ENCODE results near the gene SLC35F3.

SLC35F3 gene

GRCh38 chr1:233905416-233906051, 1.1 kb downstream of the SLC35F3 start:
- no peak overlapping the region for H3K27ac Mint-ChIP-seq
- peaks cover 10% of the 10 kb centered on the region for H3K4me1 Mint-ChIP-seq
- no peaks in the 10 kb centered on the region for H3K36me3 Mint-ChIP-seq (ENCODE audit: low read depth)
- peaks cover 3% of the 10 kb centered on the region for H3K9me3 Mint-ChIP-seq
- peaks cover 88% of the 10 kb centered on the region for H3K27me3 Mint-ChIP-seq (ENCODE audit: low read depth)
- H3K4me3 Mint-ChIP-seq = peak overlapping the region; percentile 76 to 85 (median 78)
- TF ChIP-seq, protein P1, sequence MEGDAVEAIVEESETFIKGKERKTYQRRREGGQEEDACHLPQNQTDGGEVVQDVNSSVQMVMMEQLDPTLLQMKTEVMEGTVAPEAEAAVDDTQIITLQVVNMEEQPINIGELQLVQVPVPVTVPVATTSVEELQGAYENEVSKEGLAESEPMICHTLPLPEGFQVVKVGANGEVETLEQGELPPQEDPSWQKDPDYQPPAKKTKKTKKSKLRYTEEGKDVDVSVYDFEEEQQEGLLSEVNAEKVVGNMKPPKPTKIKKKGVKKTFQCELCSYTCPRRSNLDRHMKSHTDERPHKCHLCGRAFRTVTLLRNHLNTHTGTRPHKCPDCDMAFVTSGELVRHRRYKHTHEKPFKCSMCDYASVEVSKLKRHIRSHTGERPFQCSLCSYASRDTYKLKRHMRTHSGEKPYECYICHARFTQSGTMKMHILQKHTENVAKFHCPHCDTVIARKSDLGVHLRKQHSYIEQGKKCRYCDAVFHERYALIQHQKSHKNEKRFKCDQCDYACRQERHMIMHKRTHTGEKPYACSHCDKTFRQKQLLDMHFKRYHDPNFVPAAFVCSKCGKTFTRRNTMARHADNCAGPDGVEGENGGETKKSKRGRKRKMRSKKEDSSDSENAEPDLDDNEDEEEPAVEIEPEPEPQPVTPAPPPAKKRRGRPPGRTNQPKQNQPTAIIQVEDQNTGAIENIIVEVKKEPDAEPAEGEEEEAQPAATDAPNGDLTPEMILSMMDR (IDR thresholded peaks at IDR 0.05; ENCODE audit: unreplicated experiment in 3 of 3) = no peak

DNA sequence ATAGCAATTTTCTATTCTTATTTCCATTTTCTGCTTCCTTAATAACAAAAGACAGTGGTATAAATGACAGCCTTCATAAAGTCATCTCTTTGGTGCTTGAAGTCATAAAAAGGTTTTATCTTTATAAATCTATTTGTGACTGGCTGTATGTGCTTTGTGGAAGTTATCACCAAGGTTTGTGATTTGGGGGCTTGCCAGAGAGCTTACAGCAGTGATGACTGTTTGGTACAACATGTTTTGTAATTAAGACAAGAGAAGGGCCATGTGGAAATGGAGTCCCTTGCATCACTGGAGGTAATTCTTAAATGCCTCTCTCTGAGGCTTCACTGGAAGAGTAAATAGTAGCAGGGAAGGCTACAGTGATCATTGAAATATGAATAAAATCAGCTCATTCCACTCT, 2.7 kb downstream of the SLC35F3 start:
- Mint-ChIP-seq H3K36me3 (ENCODE audit: low read depth) (no peaks in the 10 kb centered on the region), H3K4me1 (peaks cover 10% of the 10 kb centered on the region), H3K27me3 (ENCODE audit: low read depth) (peaks cover 86% of the 10 kb centered on the region), H3K9me3 (peaks cover 3% of the 10 kb centered on the region), H3K4me3 (no peak overlapping the region), H3K27ac (no peak overlapping the region)
- TF ChIP-seq, protein P1 (IDR thresholded peaks at IDR 0.05; ENCODE audit: unreplicated experiment in 3 of 3) = no peak

GRCh38 chr1:233908092-233908491, 3.6 kb downstream of the SLC35F3 start:
- no peaks in the 10 kb centered on the region for H3K36me3 Mint-ChIP-seq (ENCODE audit: low read depth)
- no peak overlapping the region for H3K4me3 Mint-ChIP-seq
- no peaks in the 10 kb centered on the region for H3K9me3 Mint-ChIP-seq

DNA sequence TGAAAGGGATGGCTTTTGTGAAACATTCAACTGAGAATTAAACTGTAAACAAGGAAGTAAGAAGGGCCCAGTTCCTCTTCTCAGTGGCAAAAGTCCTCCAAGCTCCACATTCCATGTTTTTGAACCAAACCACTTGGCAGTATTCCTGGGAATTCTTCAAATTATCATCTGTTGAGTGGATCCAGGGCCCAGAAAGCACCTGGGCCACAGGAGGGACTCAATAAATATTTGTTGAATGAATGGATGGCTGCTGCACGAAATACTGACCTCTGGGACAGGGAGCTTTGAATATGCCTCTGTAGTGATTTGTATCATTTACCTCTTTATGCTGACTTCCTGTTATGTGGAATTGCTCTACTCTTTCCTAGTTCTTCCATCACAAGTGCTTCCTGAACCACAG, 4.7 kb downstream of the SLC35F3 start:
- Mint-ChIP-seq H3K27ac (no peak overlapping the region), H3K4me1 (peaks cover 7% of the 10 kb centered on the region), H3K9me3 (no peaks in the 10 kb centered on the region), H3K4me3 (no peak overlapping the region), H3K27me3 (ENCODE audit: low read depth) (peaks cover 73% of the 10 kb centered on the region), H3K36me3 (ENCODE audit: low read depth) (no peaks in the 10 kb centered on the region)
- TF ChIP-seq, protein P1 (IDR thresholded peaks at IDR 0.05; ENCODE audit: unreplicated experiment in 3 of 3) = no peak

More at GRCh38 chr1:233908092-233908491, 3.6 kb downstream of the SLC35F3 start:
- H3K27me3 Mint-ChIP-seq (ENCODE audit: low read depth) = peaks cover 84% of the 10 kb centered on the region
- TF ChIP-seq, protein P1 (IDR thresholded peaks at IDR 0.05; ENCODE audit: unreplicated experiment in 3 of 3) = no peak
- no peak overlapping the region for H3K27ac Mint-ChIP-seq
- H3K4me1 Mint-ChIP-seq = peaks cover 10% of the 10 kb centered on the region

DNA sequence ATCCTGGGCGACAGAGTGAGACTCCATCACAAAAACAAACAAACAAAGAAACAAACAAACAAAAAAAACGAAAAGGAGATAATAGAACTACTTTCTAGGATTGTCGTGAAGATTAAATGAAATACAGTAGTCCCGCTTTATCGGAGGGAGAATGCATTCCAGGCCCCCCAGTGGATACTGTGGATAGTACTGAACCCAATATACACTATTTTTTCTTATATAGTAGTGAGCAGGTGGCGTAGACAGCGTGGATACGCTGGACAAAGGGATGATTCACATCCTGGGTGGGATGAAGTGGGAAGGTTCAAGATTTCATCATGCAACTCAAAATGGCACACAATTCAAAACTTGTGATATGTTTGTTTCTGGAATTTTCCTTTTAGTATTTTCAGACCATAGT, 8.0 kb downstream of the SLC35F3 start:
- TF ChIP-seq, protein P1 (IDR thresholded peaks at IDR 0.05; ENCODE audit: unreplicated experiment in 3 of 3) = no peak
- H3K36me3 Mint-ChIP-seq (ENCODE audit: low read depth) = no peaks in the 10 kb centered on the region
- H3K4me3 Mint-ChIP-seq = no peak overlapping the region
- peaks cover 12% of the 10 kb centered on the region for H3K9me3 Mint-ChIP-seq
- no peak overlapping the region for H3K27ac Mint-ChIP-seq
- H3K27me3 Mint-ChIP-seq (ENCODE audit: low read depth) = peaks cover 43% of the 10 kb centered on the region
- H3K4me1 Mint-ChIP-seq = no peaks in the 10 kb centered on the region

DNA sequence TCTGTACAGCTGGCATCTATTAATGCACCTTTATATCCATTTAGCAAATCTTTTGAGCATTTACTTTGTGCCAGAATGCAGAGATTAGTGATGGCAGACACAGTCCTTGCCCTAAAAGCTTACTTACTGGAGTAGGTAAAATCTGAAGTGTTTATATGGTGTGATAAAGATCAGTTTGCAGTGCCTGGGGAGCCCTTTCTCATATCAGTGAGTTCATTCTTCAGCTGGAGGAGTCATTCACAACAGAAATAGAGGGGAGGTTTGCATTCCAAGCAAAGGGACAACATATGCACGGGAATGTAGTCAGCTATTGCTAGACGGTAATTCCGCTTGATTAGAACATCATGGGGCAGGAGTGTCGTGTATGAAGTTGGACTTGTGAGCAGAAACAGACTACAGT, 8.4 kb downstream of the SLC35F3 start:
- H3K4me1 Mint-ChIP-seq = no peaks in the 10 kb centered on the region
- H3K9me3 Mint-ChIP-seq = peaks cover 12% of the 10 kb centered on the region
- H3K36me3 Mint-ChIP-seq (ENCODE audit: low read depth) = no peaks in the 10 kb centered on the region
- H3K27ac Mint-ChIP-seq = no peak overlapping the region
- TF ChIP-seq, protein P1 (IDR thresholded peaks at IDR 0.05; ENCODE audit: unreplicated experiment in 3 of 3) = no peak
- H3K4me3 Mint-ChIP-seq = no peak overlapping the region
- H3K27me3 Mint-ChIP-seq (ENCODE audit: low read depth) = peaks cover 38% of the 10 kb centered on the region

All from nephron (organoid).